Spleen (tissue), 7 donors: ENCODE data around the gene IL31RA.

Experiments
- CTCF ChIP-seq, 11 experiments: fragments of 200-600 bp in 7 of 11; fragments of 450-650 bp in 4 of 11; sonication (generic) in 4 of 11; IDR thresholded peaks in 8 of 11; conservative IDR thresholded peaks in 3 of 11; 1 replicate in 7 of 11; 2 replicates in 4 of 11; pipeline versions ENCODE4 v1.4.0 to v1.8.0; 2016 to 2021; ENCODE audit warnings: antibody characterized with exemption in 11 of 11, inconsistent platforms in 4 of 11, mild to moderate bottlenecking in 1 of 11
- POLR2AphosphoS5 ChIP-seq, 3 donors: sonication (generic); formaldehyde crosslinking; IDR thresholded peaks; one replicate each; pipeline ENCODE4 v1.5.1; 2017; ENCODE audit warnings: antibody characterized with exemption in 3 of 3
- donor health status: DM: no; HTN: no; CAD: no; lungs with moderate emphysema.
- donor health status: DM: no; HTN: no; CAD: no.
- donor health status: DM: no; HTN: no; CAD: no.

DNA sequence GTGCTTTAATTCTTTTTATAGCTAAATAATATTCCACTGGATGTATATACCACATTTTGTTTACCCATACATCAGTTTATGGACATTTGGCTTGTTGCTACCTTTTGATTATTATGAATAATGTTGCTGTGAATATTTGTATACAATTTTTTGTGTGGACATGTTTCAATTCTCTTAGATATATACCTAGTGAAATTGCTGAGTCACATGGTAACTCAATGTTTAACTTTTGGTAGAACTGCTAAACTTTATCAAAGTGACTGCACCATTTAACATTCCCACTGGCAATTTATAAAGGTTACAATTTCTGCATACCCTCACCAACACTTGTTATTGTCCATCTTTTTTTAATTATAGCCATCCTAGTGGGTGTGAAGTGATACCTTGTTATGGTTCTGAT lies 22.1 kb downstream of the IL31RA start:
- TF ChIP-seq CTCF (IDR thresholded peaks at IDR 0.05 in 8 of 11, conservative IDR thresholded peaks at IDR 0.05 in 3 of 11) = no peak
- TF ChIP-seq POLR2AphosphoS5 (IDR thresholded peaks at IDR 0.05) = no peak
